ENCODE results near the gene CPSF4L.

CPSF4L gene

DNA sequence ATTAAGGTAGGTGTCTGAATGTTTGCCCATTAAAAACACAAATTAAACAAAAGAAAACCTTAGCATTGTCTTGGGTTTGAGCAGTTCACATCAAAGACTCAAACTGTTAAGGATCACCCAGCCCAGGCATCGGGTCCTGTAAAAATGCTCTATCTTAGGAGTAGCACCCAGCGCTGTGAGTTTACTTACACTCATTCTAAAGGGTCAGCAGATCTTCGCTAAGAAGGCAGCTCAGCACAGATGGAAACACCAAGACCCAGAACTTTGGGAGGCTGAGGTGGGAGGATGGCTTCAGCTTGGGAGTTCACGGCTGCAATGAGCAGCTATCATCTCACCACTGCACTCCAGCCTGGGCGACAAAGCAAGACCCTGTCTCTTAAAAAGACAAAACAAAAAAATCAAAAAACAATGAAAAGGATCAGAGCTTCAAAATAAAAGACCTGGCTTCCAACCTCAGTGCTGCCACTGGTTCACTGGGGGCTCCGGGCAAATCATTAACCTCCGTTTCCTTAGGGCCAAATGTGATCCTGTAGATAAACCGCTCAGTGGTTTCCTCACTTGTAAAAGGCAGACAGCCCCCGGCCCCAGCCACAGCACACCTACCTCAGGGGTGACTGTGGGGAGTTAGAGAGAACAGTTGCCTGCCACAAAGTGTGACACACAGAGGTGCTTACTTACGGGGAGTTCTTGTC, 57.7 kb downstream of the CPSF4L start:
- no peak for FAIRE-seq

GRCh38 chr17:73203135-73203787, 58.4 kb downstream of the CPSF4L start:
- no peak for DNase-seq (ENCODE audit: low spot score)
- no peak for FAIRE-seq

More for the DNA sequence above, 57.7 kb downstream of the CPSF4L start:
- no peak for DNase-seq (ENCODE audit: low spot score)

DNA sequence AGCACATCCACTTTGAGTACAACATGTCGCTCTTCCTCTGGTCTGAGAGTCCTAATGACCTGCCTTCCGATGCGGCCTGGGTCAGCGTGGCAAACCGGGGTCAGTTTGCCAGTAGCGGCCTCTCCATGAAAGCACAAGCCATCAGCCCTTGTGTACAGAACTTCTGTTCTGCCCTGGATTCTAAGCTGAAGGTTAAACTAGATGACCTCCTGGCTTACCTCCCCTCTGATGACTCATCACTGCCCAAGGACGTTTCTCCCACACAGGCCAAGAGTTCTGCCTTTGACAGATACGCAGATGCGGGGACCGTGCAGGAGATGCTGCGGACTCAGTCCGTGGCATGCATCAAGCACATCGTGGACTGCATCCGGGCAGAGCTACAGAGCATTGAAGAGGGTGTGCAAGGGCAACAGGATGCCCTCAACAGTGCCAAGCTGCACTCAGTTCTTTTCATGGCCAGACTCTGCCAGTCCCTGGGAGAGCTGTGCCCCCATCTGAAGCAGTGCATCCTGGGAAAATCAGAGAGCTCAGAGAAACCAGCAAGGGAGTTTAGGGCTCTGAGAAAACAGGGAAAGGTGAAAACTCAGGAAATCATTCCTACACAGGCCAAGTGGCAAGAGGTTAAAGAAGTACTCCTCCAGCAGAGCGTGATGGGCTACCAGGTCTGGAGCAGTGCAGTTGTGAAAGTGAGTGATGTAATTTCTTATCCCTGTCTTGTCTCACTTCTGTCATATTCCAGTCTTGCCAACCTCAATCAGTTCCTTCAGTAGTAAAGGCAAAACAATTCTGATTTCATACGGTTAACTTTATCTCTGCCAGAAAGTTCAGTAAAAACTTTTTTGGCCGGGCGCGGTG, 60.2 kb downstream of the CPSF4L start:
- FAIRE-seq (no peak), DNase-seq (ENCODE audit: low spot score) (no peak)

- DNase-seq (ENCODE audit: low spot score) (no peak), FAIRE-seq (no peak)
Measured at GRCh38 chr17:73200476-73200875, 61.2 kb downstream of the CPSF4L start.

- DNase-seq (ENCODE audit: low spot score), result no peak
- FAIRE-seq, result no peak
Measured at GRCh38 chr17:73199751-73200317, 61.8 kb downstream of the CPSF4L start.

DNA sequence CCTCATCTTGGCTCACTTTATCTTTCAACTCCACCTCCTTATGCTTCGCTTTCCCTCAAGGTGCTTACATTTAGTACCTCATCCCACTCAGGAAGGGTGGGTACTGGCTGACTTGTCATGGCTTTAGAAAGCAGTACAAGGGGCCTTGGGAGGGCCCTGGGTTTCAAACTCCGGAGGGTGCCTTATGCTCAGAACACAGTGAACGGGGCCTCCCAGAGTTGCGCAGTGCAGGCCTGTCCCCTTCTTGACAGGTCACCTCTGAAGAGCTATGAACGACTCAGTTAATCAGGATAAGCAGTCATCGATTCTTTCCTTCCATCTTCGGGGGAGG, 62.8 kb downstream of the CPSF4L start:
- FAIRE-seq (no peak), DNase-seq (ENCODE audit: low spot score) (no peak)

Data from urothelium cell line (cell line).